HCT116 (cell line): Measurements from ENCODE around the gene STK17A. TPM values are rescaled to one million over a fixed set of nuclear protein-coding genes. Genes with fewer than 3 reads are reported as not detected.
A peak's percentile ranks its signal among the peaks of the same experiment; 100 is the strongest.

Experiments used
- ATAC-seq: fragments of 200-7000 bp; cut with Tn5 transposase; 2 replicates; pipeline ENCODE4 v1.9.1; 2020; ENCODE audit warnings: mild to moderate bottlenecking, moderate library complexity
- Bru-seq: library from RNA; stranded (reverse); fragments of 400-500 nt; gene quantifications from one replicate; lab custom pipeline; 2021; lab: Mats Ljungman, UMichigan
- BruChase-seq, 2 experiments: library from RNA; stranded (reverse); fragments of 400-500 nt; gene quantifications; one replicate each; lab custom pipeline; 2021; lab: Mats Ljungman, UMichigan
- BruUV-seq: library from RNA; stranded (reverse); fragments of 400-500 nt; replicated peaks from 2 replicates; lab custom pipeline; 2021; lab: Mats Ljungman, UMichigan
- CTCF ChIA-PET: fragments of 300-600 bp; sonication (Branson Sonifier 250); formaldehyde crosslinking; loops from one replicate; lab custom pipeline; 2021; ENCODE audit warnings: antibody characterized with exemption; lab: Charles Lee
- POLR2A ChIA-PET: fragments of 300-600, 350-600 bp; sonication (Branson Sonifier 250); formaldehyde crosslinking; loops from one replicate; lab custom pipeline; 2021; ENCODE audit warnings: antibody characterized with exemption; lab: Charles Lee
- RAD21 ChIA-PET, 2 experiments: fragments of 300-600 bp; sonication (Branson Sonifier 250); formaldehyde crosslinking; loops; one replicate each; lab custom pipeline; 2023; ENCODE audit warnings: low total read pairs in 2 of 2; ENCODE audit not compliant: uncharacterized antibody in 2 of 2, unreplicated experiment in 2 of 2, low non-redundant PET in 1 of 2; lab: Charles Lee
- DNase-seq: peaks from one replicate; pipeline ENCODE4 v3.0.0-alpha.2; 2010; ENCODE audit warnings: low read depth, low spot score
- H2AFZ ChIP-seq: fragments of 200-600 bp; shearing (Covaris generic), sonication (generic); 2 replicates; pipeline ENCODE4 v1.6.1; 2017; ENCODE audit warnings: low read depth, mixed run types, mixed read lengths, antibody characterized with exemption, low read length; ENCODE audit not compliant: poor library complexity, severe bottlenecking
- H3K27ac ChIP-seq: 2 replicates; pipeline ENCODE4 v1.5.1; 2012; ENCODE audit warnings: low read depth, low read length
- H3K27me3 ChIP-seq: fragments of 200-600 bp; sonication (generic); 2 replicates; pipeline ENCODE4 v1.6.1; 2016; ENCODE audit warnings: mixed run types, low read length, mixed read lengths; ENCODE audit not compliant: insufficient read depth
- H3K36me3 ChIP-seq, 2 experiments: fragments of 200-500 bp in 1 of 2; fragments of 200-600 bp in 1 of 2; sonication (Bioruptor generic) in 1 of 2; sonication (generic) in 1 of 2; 2 replicates each; pipeline versions ENCODE4 v1.5.1 to v1.6.1; 2014 to 2016; ENCODE audit warnings: low read length in 2 of 2, inconsistent platforms in 1 of 2, mixed read lengths in 1 of 2, mixed run types in 1 of 2; ENCODE audit not compliant: insufficient read depth in 2 of 2, control insufficient read depth in 1 of 2
- H3K4me1 ChIP-seq, 2 experiments: fragments of 200-600 bp in 1 of 2; sonication (generic) in 1 of 2; 2 replicates each; pipeline versions ENCODE4 v1.5.1 to v1.6.1; 2012 to 2017; ENCODE audit warnings: low read length in 2 of 2, inconsistent platforms in 1 of 2, mild to moderate bottlenecking in 1 of 2, mixed read lengths in 1 of 2, mixed run types in 1 of 2, moderate library complexity in 1 of 2; ENCODE audit not compliant: insufficient read depth in 2 of 2, control insufficient read depth in 1 of 2
- H3K4me2 ChIP-seq: fragments of 200-600 bp; sonication (generic); 2 replicates; pipeline ENCODE4 v1.6.1; 2017; ENCODE audit warnings: mixed run types, low read length, mixed read lengths
- H3K4me3 ChIP-seq, 2 experiments: fragments of 200-600 bp in 1 of 2; sonication (generic) in 1 of 2; replicated peaks in 1 of 2; 2 replicates each; pipeline ENCODE4 v1.5.1; 2011 to 2016; ENCODE audit warnings: low read length in 2 of 2, control low read depth in 1 of 2, low read depth in 1 of 2, mild to moderate bottlenecking in 1 of 2, mixed read lengths in 1 of 2, mixed run types in 1 of 2
- H3K79me2 ChIP-seq: fragments of 200-600 bp; sonication (generic); 2 replicates; pipeline ENCODE4 v1.6.1; 2017; ENCODE audit warnings: mild to moderate bottlenecking, mixed run types, low read length, moderate library complexity, mixed read lengths; ENCODE audit not compliant: insufficient read depth
- H3K9ac ChIP-seq: fragments of 200-600 bp; sonication (generic); 2 replicates; pipeline ENCODE4 v1.6.1; 2016; ENCODE audit warnings: low read length, mixed read lengths
- H3K9me2 ChIP-seq: fragments of 200-600 bp; sonication (generic), shearing (Covaris generic); 2 replicates; pipeline ENCODE4 v1.6.1; 2017; ENCODE audit warnings: mixed run types, mild to moderate bottlenecking, moderate library complexity; ENCODE audit not compliant: insufficient read depth
- H3K9me3 ChIP-seq, 2 experiments: fragments of 200-500 bp in 1 of 2; fragments of 200-600 bp in 1 of 2; sonication (Bioruptor generic) in 1 of 2; sonication (generic) in 1 of 2; 2 replicates each; pipeline ENCODE4 v1.6.1; 2014 to 2017; ENCODE audit warnings: low read length in 2 of 2, mixed read lengths in 2 of 2, inconsistent platforms in 1 of 2, low read depth in 1 of 2, mild to moderate bottlenecking in 1 of 2, mixed run types in 1 of 2, moderate library complexity in 1 of 2; ENCODE audit not compliant: control insufficient read depth in 1 of 2, insufficient read depth in 1 of 2
- H4K20me1 ChIP-seq: fragments of 200-600 bp; sonication (generic), shearing (Covaris generic); 2 replicates; pipeline ENCODE4 v1.6.1; 2017; ENCODE audit warnings: mixed run types, mild to moderate bottlenecking, moderate library complexity; ENCODE audit not compliant: insufficient read depth
- ATF3 ChIP-seq: IDR thresholded peaks from 2 replicates; pipeline ENCODE4 v1.6.1; 2012
- CTCF ChIP-seq, 3 experiments: fragments of 200-600 bp in 1 of 3; sonication (generic) in 1 of 3; IDR thresholded peaks in 2 of 3; conservative IDR thresholded peaks in 1 of 3; 2 replicates each; pipeline ENCODE4 v1.5.1; 2012 to 2017; ENCODE audit warnings: low read depth in 2 of 3, low read length in 2 of 3, antibody characterized with exemption in 1 of 3, borderline replicate concordance in 1 of 3, control low read depth in 1 of 3, mild to moderate bottlenecking in 1 of 3, mixed read lengths in 1 of 3, mixed run types in 1 of 3, moderate library complexity in 1 of 3; ENCODE audit not compliant: insufficient read depth in 1 of 3
- EGR1 ChIP-seq: IDR thresholded peaks from 2 replicates; pipeline ENCODE4 v1.6.1; 2012; ENCODE audit warnings: low read depth
- EZH2 ChIP-seq: fragments of 200-600 bp; sonication (generic); IDR thresholded peaks from 2 replicates; pipeline ENCODE4 v1.6.1; 2017; ENCODE audit warnings: antibody characterized with exemption, mixed run types
- EZH2phosphoT487 ChIP-seq: fragments of 200-600 bp; IDR thresholded peaks from 2 replicates; pipeline ENCODE4 v1.6.1; 2018; ENCODE audit warnings: antibody characterized with exemption, borderline replicate concordance
- FOSL1 ChIP-seq: IDR thresholded peaks from 2 replicates; pipeline ENCODE4 v1.6.1; 2012; ENCODE audit warnings: low read depth
- POLR2A ChIP-seq: IDR thresholded peaks from 2 replicates; pipeline ENCODE4 v1.7.0; 2011; ENCODE audit warnings: borderline replicate concordance; ENCODE audit not compliant: insufficient read depth, insufficient read length; ENCODE audit errors: extremely low read depth
- POLR2AphosphoS5 ChIP-seq: IDR thresholded peaks from 2 replicates; pipeline ENCODE4 v1.6.1; 2011; ENCODE audit warnings: mild to moderate bottlenecking, low read depth, low read length, moderate library complexity
- RAD21 ChIP-seq: IDR thresholded peaks from 2 replicates; pipeline ENCODE4 v1.6.1; 2012; ENCODE audit warnings: low read depth, mild to moderate bottlenecking
- REST ChIP-seq: IDR thresholded peaks from 2 replicates; pipeline ENCODE4 v1.6.1; 2012; ENCODE audit warnings: low read depth
- SIN3A ChIP-seq: IDR thresholded peaks from 2 replicates; pipeline ENCODE4 v1.6.1; 2012; ENCODE audit warnings: low read depth
- SP1 ChIP-seq: IDR thresholded peaks from 2 replicates; pipeline ENCODE4 v1.6.1; 2012; ENCODE audit warnings: low read depth
- TCF7L2 ChIP-seq: IDR thresholded peaks from 2 replicates; pipeline ENCODE4 v1.7.0; 2011; ENCODE audit warnings: borderline replicate concordance, inconsistent platforms; ENCODE audit not compliant: insufficient read depth, insufficient read length; ENCODE audit errors: extremely low read depth
- YY1 ChIP-seq: IDR thresholded peaks from 2 replicates; pipeline ENCODE4 v1.6.1; 2011; ENCODE audit warnings: low read length, low read depth, moderate library complexity, mild to moderate bottlenecking; ENCODE audit not compliant: insufficient replicate concordance; ENCODE audit errors: extremely low read depth
- ZFX ChIP-seq: fragments of 450-650 bp; IDR thresholded peaks from 2 replicates; pipeline ENCODE4 v1.6.1; 2017
- intact Hi-C: fragments of 100-400 bp; cut with micrococcal nuclease; formaldehyde crosslinking; loops from 2 replicates; pipeline ENCODE4 v1.10.0; 2022
- long read RNA-seq: library from polyadenylated mRNA; unstranded; transcript quantifications from one replicate; pipeline ENCODE4 v2.0.0, GENCODE V29; 2021; ENCODE audit not compliant: unreplicated experiment
- polyA plus RNA-seq: library from polyadenylated mRNA; unstranded; fragments of >200 nt; gene quantifications from 2 replicates; pipeline ENCODE4 v1.2.1, GENCODE V29; 2012; ENCODE audit warnings: missing spikeins
- total RNA-seq: library from RNA; stranded (reverse); gene quantifications from one replicate; pipeline ENCODE4 v1.2.1, GENCODE V29; 2021; ENCODE audit not compliant: unreplicated experiment

STK17A gene
- total RNA-seq (14.8 TPM), Bru-seq, nascent RNA (percentile 77 among the genes with signal in this experiment), BruChase-seq, experiment 1, labeled RNA remaining after a 6-hour chase (percentile 57 among the genes with signal in this experiment), BruChase-seq, experiment 2, labeled RNA remaining after a 2-hour chase (percentile 66 among the genes with signal in this experiment)
- 3.2 and 5.8 TPM in 2 replicates for polyA plus RNA-seq
- long read RNA-seq, transcript STK17A-201 (7 exons, 3,368 nt) = major isoform, 32 of 45 reads
- long read RNA-seq, partial matches to known transcripts = 6 of 45 reads
- long read RNA-seq, other reads (novel, unspliced or antisense) = 7 of 45 reads

DNA sequence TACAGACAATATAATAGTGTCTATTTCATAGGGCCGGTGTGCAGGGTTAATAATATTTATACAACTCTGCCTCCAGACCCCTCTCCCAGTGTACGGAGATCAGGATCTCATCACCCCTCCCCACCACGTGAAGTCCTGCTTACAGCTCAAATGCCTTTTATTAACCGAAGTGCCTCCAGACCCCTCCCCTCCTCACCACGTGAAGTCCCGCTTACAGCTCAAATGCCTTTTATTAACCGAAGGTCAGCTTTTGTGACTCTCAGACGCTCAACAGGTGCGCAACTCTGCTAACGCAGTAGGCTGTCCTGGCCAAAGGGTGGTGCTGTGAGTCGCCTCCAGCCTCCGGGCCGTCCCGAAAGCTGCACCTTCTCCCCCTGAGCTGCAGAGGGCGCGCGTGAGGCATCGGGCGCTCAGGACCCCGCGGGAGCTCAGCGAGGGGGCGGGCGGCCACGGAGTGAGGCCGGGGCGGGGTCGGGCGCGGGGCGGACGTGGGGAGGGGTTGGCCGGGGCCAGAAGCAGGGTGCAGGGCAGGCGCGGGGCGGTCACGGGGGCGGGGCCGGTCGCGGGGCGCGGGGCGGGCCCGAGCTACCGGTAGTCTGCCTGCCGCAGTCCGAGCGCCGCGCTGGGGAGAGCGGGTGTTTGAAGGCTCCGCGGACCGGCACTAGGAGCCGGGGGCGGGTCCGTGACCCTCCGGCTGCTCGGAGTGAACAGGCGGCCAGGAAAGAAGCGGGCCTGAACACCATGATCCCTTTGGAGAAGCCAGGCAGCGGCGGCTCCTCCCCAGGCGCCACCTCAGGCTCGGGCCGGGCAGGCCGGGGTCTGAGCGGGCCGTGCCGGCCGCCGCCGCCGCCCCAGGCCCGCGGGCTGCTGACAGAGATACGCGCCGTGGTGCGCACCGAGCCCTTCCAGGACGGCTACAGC is at the start of gene STK17A:
Gene STK17A (plus strand): TSS at position 606 of the 921 bp plus-strand sequence. CDS start 136 bp downstream, at position 742.
- no peaks in the 10 kb centered on the region for H3K9me3 ChIP-seq
- no peaks in the 10 kb centered on the region for H3K27me3 ChIP-seq
- H3K9me2 ChIP-seq = no peaks in the 10 kb centered on the region
- DNase-seq (peak; percentile 83), ATAC-seq (peak; percentile 91)
- H3K27ac ChIP-seq = peak within 1 kb of the TSS; percentile 82
- peak within 1 kb of the TSS; percentile 86 for H2AFZ ChIP-seq
- H3K4me1 ChIP-seq = peaks cover 9 to 22% of the 10 kb centered on the region in 2 experiments; a peak in 3 of 4 replicates
- no peaks in the 10 kb centered on the region for H3K36me3 ChIP-seq
- ChIA-PET CTCF (interaction anchor here (0.6 to 3.7 kb wide), 65 partner anchors 8 to 651 kb away, joined by 3 to 194 read pairs (median 5); partner anchors contain the start of genes BLVRA, COA1, MRPL32 and PSMA2), RAD21 (interaction anchor here (0.7 to 2.5 kb wide), 13 partner anchors 13 to 256 kb away, joined by 3 to 35 read pairs (median 5); partner anchors contain the start of gene COA1 (in 1 of the 2)), POLR2A (interaction anchor here (0.5 to 2.2 kb wide), 36 partner anchors 8 to 1642 kb away, joined by 3 to 46 read pairs (median 4); partner anchors contain the start of genes BLVRA, COA1, MRPL32 and PSMA2)
- BruUV-seq = no TSS peak
- H4K20me1 ChIP-seq = no peaks in the 10 kb centered on the region
- intact Hi-C loops = loop anchor here (1.0 to 5.0 kb wide), 3 partner anchors 118 to 640 kb away; no protein-coding TSS in a partner anchor
- TF ChIP-seq REST (no peak), SP1 (peak; percentile 96), YY1 (peak; percentile 55), SIN3A (peak; percentile 66), POLR2AphosphoS5 (peak; percentile 96), FOSL1 (no peak), TCF7L2 (peak; percentile 51), ZFX (peak; percentile 92), CTCF (IDR thresholded peaks at IDR 0.05 in 2 of 3, conservative IDR thresholded peaks at IDR 0.05 in 1 of 3; ENCODE audit: borderline replicate concordance in 1 of 3, insufficient read depth in 1 of 3, low read depth in 2 of 3, low read length in 2 of 3) (peak; percentile 95 to 99 (median 98)), RAD21 (peak; percentile 97), ATF3 (no peak), EGR1 (0 out of 2 replicates have a peak, but pooled peaks have one; percentile 20), EZH2phosphoT487 (no peak), EZH2 (no peak), POLR2A (peak; percentile 79)
- H3K4me3 ChIP-seq = peak within 1 kb of the TSS; percentile 64 to 85
- H3K79me2 ChIP-seq = peaks cover 41% of the 10 kb centered on the region
- H3K9ac ChIP-seq = peak within 1 kb of the TSS; percentile 64
- peak within 1 kb of the TSS; percentile 76 for H3K4me2 ChIP-seq
